Stimulated activated CD8-positive, alpha-beta memory T cell treated with anti-CD3 and anti-CD28 coated beads, Interleukin-4, amount 100 ng/mL, for 24 hours (primary cell): Measurements from ENCODE around the gene ARHGEF16.

Source experiments
- DNase-seq: peaks from one replicate; pipeline ENCODE4 v3.0.0-alpha.2; 2020; ENCODE audit warnings: low read depth

The ARHGEF16 gene

DNA sequence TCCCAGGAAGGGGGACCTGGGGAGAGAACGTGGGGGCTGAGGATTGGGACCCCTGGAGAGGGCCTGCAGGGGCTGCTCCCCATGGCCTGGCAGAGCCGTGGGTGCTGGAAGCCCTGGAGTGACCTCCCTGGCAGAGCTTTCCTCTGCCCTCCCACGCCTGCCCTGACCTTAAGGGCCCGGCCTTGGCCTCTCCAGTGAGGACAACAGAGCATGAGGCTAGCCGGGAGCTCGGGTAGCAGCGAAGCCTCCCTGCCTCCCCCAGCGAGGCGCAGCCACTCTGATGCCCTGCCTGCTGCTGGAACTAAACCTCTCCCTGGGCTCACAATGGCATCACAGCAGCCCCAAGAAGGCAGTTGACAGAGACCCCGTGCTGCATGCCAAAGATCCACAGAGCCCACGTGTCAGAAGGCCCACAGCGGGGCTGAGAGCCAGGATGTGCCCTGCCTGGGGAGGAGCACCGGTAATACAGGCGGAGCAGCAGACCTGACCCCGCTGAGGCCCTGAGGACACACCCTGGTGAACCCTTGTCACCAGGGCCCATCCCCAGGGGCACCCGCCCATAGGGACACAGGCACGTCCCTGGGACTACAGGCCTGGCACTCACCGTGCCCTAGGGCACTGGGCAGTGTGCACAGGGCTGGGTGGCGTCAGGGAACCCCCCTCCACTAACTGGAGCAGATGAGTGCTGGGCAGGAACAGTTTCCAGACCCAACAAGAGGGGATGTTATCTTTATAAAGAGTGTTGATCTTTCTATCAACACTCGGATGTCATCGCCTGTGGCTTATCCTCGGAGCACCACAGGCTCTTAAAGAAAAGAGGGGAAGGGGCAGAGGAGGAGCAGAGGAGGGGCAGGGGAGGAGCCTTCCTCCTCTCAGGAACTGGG is 48.4 kb downstream of the ARHGEF16 start:
- DNase-seq, result no peak

DNA sequence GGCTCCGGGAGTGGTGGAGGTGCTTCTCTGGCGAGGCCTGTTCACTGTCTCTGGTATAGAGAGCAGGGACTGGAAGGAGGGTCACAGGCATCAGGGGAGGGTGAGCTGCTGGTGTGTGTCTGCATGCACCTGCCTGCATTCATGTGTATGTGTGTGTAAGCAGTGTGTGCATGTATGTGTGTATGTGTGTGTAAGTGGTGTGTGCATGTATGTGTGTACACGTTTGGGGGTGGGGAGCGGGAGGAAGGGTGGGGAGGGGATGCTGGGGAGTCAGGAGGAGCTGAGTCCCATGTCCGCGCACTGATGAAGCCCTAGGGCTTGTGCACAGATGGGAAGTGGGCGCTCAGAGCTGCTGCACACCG is 49.0 kb downstream of the ARHGEF16 start:
- no peak for DNase-seq

DNA sequence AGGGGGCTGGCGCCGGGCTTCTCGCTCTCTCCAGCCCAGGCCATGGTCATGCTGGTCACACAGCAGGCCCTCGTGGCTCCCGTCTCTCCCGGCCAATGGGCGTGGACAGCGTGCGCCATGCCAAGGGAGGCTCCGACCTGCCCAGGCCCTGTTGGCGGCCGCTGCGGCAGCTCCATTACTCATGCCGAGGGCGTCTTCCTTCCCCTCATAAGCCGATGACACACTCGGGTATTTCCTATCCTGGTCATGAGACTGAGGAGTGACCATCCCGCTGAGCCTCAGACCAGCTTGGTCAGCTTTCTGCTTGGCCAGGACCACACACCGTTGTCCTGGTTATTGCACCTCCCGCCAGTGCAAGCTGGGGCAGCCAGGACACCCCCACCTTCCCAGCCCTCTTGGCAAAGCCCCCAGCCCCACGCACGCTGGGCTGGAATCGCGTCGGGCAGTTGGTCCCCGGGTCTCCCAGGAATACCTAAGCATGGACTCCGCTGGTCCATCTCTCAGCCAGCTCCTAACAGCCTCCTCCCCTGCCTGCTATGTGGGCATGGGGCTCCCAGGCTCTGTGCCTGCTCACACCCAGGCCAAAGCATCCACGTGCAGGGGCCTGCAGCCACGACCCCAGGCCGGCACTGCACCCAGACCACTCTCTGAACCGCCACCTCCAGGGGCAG is 49.8 kb downstream of the ARHGEF16 start:
- DNase-seq, result no peak

DNA sequence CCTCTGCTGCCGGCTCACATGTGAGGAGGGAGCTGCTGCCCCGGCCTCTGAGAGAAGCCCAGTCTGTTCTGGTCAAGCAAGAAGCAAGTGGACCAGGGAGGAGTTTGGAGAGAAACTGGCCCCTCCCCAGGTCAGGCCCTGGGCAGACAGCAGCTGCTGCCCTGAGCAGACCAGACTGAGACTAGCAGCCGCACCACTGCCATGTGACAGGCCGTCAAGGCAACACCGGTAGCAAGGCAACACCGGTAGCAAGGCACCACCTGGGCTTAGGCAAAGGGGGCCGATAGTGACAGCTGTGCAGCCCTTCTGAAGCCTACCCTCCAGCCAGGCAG is 50.3 kb downstream of the ARHGEF16 start:
- no peak for DNase-seq

DNA sequence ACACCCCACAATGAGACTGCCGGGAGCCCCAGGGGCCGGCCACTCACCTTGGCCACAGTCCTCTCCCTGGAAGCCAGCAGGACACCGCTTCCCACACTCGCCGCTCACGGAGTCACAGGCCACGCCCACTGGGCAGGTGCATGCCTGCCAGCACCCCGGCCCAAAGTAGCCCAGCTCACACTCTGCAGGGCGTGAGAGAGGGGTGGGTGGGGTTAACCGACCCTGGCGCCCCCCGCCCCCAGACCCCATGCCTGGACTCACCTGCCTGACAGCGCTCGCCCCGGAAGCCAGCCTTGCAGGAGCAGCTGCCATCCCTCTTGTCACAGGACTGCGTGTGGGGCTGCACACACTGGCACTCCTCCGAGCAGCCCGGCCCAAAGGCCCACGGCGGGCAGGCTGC is 50.7 kb downstream of the ARHGEF16 start:
- no peak for DNase-seq

DNA sequence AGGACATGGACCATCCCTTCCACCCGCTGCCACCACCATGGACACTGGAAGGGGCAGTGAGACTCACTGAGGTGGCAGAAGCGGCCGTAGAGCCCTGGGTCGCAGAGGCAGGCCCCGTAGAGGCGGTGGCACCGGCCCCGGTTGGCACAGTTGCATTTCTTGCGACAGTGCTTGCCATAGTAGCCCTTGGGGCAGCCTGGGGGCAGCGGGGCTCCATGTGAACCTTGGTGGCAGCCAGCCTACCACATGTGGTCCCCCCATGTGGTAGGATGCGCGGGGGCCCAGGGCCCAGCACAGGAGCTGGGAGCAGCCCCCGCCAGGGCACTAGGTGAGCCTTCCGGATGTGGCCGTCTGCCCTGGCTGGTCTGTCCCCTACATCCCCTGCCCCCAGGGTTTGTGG is 51.6 kb downstream of the ARHGEF16 start:
- no peak for DNase-seq

DNA sequence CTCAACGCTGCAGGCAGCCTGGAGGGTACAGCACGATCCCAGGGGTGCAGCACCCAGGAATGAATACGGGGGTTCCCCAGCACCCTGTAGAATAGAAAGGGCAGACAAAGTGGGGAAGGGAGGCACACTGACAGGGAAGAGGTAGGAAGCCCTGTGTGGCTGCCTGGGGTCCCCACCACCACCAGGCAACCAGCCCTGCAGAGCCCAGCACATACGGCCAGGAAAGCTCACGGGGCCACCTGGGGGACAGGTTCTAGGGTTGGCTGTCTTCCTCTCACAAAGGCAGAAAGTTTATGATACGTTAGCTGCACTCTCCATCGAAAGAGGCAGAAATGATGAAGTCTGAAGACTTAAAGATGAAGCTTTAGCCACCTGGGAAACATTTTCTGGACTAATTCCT is 52.5 kb downstream of the ARHGEF16 start:
- DNase-seq, result no peak

DNA sequence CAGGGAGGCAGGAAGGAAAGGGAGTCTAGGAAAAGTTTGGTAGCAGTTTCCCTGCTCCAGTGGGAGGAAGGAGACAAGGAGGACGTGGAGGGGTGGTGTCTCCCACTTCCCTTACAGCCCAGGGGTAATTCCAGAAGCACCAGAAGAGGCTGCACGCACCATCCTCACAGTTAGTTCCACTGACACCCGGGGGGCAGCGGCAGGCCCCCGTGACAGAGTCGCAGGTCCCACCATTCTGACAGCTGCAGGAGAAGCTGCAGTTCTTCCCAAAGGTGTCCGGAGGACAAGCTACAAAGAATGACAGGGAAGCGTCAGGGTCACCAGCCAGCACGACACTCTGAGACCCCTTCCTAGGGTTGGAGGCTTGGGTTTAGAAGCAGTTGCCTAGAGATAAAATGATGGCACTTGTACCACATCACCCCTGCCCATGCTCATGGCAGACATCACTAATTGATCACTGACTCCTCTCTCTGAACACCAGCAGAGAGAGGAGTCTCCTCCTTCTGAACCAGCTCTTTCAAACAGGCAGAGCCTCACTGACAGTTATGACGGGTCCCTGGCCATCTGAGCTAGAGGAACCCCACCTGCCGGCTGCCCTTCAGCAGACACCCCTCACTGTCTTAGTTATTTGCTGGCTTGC is 53.3 kb downstream of the ARHGEF16 start:
- no peak for DNase-seq

DNA sequence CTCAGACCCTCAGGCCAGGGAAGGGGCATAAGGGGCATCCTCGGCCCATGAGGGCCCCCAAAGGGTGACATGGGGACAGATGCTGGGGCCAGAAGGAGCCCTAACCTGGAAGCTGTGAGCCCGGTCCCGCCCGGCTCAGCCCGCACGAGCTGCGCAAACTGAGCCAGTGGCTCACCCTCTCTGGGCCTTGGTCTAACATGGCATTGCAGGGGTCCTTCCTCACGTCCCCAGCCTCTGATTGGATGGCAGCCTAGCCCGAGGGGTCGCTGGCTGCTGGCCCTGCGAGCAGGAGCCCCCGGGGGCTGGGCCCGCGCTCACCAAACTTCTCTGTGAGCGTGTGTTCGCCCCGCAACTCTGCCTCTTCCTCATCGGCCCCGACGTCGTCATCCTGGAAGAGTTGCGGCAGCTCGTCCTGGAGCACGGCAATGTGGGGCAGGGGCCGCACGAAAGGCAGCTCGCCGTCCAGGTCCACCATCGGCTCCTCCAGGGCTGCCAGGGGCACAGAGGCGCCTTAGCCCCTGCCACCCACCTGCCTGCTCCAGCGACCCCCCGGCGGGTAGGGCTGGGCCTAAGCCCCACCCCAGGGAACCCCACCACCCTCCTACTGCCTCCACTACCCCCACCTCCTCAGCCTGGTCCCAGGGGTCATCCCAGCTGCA is 54.4 kb downstream of the ARHGEF16 start:
- DNase-seq, result no peak

DNA sequence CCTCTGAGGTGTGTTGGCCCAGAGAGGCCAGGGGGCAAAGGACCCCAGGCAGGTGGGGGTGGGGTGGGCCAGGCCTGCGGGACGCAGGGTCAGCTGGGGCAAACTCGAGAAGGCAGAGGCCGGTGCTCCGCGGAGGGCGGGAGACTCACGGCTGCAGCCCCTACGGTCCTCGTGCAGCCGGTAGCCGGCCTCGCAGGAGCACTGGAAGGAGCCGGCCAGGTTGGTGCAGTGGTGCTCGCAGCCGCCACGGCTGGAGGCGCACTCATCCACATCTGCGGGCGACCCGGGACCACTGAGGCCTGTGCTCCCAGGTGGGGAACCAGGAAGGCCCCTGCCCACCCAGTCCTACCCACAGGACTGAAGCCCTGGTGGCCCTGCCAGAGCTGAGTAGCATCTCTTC is 55.3 kb downstream of the ARHGEF16 start:
- no peak for DNase-seq

DNA sequence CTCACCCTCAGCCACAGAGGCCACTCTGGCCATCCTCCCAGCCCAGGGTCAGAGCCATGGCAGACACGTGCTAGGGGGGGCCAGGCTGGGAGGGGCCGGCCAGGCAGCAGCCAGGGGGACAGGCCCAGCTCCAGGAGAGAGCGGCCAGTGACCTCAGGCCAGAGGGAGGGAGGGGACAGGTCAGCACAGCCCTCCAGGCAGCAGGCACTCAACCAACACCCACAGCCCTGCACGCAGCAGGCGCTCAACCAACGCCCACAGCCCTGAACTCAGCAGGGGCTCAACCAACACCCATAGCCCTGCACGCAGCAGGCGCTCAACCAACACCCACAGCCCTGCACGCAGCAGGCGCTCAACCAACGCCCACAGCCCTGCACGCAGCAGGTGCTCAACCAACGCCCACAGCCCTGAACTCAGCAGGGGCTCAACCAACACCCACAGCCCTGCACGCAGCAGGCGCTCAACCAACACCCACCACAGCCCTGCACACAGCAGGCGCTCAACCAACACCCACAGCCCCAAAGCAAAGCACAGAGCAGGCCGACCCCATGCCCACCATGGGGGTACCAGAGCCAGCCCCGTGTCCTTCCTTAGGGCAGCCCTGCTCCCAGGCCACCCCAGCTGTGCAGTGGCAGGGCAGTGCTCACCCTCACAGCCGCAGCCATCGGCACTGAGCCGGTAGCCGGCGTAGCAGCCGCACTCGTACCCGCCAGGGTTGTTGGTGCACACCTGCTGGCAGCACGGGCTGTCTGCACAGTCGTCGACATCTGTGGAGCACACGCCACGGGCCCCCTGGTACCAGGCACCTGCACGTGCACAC is 55.9 kb downstream of the ARHGEF16 start:
- no peak for DNase-seq

DNA sequence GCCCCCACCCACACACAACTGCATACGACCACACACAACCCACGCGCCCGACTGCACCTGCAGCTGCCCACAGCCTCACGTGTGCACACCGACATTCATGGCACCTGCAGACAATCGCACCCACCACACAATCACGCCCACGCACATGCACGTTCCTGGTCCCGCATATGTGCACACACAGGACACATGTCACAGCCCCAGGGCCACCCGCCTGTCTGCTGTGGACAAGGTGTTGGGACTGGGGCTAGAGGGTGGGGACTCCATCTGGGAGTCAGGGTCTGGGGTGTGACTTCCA is 56.4 kb downstream of the ARHGEF16 start:
- DNase-seq, result no peak

DNA sequence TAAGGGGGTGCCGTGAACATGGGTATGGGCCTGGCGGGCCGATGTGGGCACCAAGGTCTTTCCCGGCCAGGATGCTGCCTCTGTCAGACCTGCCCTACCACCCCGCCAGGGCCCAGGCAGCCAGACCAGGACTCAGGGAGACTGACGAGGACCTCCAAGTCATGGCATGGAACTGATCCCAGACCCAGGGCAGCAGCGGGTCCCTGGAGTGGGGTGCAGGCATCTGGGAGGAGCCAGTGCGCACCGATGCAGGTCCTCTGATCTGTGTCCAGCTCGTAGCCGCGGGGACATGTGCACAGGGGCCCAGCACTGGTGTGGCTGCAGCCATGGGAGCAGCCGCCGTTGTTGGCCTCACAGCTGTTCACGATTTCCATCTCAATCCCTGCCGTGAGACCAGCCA is 56.8 kb downstream of the ARHGEF16 start:
- no peak for DNase-seq

DNA sequence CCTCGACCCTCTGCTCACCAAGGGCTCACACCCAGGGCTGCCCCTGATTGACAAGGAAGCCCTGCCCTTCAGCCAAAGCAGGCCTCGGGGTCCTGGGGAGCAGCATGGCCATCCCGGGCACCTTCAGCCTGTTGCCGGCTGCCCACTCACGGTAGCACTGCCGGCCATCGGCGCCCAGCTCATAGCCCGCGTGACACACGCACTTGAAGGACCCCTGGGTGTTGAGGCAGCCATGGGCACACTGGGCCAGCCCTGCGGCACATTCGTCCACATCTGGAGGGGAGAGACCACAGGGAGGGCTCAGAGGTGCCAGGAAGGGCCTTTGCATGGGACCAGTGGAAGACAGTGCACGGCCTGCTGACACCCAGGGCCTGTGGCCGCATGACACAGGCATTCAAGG is 57.4 kb downstream of the ARHGEF16 start:
- DNase-seq, result no peak

DNA sequence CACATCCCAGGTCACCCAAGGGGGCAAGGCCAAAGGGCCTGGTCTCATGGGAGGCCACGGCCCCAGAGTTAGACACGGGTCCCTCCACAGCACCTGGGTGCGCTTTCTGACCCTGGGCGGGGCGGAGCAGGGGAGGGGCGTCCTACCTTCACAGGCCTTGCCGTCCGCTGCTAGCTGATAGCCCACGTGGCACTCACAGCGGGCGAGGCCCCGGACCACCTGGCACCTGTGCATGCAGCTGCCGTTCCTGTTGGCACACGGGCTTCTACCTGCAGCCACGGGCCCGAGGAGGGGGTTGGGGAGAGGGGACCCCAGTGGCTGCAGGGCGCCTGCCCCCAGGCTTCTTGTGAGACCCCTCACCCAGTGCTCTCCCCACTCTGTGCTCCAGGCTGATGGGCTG is 59.9 kb downstream of the ARHGEF16 start:
- DNase-seq, result no peak

DNA sequence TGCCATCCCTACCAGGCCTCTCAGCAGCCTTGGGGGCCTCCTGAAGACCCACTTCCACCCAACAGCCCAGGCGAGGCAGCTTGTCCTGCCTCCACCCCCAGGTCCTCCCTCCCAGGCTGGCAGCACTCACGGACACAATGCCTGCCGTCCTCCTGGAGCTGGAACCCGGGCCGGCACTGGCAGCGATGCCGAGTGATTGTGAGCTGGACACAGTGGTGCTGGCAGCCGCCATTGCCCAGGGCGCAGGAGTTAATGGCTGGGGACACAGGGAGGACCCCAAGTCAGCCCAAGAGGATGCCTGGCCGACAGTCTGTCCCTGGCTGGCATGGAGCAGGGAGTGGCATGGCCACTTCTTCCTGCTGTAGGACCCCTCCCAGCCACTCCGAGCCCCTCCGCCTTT is 60.8 kb downstream of the ARHGEF16 start:
- no peak for DNase-seq

DNA sequence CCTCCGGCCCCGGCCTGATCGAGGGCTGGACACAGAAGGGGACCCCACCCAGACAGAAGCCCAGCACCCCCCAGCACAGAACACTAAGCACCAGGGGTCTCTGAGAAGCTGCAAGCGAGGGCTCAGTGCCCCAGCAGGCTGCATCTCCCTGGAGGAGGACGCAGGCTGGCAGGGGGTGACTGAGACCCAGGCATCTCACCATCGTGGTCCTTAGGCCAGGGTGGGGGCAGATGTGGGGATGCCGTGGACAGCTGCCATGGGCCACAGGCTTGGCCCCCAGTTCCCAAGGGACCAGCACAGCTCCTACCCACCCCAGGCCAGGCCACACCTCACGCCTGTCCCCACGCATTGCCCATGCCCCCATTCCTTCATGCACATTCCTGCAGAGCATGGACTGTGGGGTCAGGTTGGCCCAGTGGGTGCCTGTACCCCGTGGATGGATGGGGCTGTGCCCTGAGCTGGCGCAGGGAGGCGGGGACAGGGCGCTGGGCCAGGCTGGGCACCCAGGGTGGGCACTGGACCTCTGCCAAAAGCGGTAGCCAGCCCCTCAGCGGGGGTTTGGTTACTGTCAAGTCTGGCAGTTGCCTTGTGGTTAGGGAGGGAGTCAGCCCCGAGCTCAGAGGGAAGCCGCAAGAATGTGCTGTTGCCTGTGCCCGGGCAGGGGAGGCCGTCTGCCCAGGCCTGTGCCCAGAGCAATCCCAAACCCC is 61.5 kb downstream of the ARHGEF16 start:
- DNase-seq, result no peak

DNA sequence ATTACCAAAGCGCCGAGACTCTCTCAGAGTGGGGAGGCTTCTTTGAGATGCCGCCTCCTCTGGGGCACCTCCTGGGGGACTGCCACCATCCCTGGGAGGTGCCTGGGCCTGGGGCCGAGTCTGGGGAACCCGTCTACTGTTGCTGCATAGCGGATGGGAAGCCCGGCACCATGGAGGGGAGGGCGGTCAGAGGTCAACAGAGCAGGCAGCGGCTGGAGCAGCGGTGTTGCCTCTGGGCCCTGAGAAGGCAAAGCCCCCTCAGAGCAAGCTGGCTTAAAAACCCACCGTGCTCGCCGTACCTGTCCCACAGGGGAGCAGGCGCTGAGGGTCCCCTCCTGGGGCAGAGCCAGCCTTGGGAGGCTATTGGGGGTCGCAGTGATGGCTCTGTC is 62.0 kb downstream of the ARHGEF16 start:
- no peak for DNase-seq

DNA sequence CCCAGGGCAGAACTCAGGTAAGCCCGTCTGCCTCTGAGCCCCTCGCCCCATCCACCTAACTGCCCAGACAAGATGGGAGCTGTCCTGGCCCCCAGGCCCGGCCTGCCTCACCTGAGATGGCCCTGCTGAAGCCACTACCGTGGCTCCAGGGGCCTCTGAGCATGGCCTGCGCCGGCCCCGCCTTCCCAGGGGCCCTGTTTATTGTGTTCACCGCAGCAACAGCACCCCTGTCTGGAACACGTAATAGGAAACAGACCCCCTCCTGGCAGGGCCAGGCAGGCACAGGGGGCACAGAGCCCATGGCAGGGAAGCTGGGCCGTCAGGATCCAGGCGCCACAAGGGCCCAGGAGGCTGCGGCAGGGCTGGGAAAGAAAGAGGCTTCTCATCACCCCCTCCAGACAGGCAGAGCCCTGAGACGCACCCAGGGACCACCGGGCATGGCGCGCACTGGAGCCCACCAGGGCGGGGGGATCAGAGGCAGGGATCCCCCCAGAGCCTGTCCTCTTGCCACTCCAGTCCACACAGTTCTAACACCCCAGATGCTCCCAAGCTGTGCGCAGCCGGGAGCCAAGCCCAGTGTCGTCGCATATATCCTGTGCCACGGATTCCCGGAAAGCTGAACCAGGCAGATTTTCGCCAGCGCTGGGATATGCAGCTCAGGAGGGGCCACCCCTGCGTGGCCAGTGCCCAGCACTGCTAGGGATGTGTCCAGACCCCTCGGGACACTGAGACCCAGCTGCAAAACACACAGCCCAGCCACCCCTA is 62.6 kb downstream of the ARHGEF16 start:
- DNase-seq, result no peak

DNA sequence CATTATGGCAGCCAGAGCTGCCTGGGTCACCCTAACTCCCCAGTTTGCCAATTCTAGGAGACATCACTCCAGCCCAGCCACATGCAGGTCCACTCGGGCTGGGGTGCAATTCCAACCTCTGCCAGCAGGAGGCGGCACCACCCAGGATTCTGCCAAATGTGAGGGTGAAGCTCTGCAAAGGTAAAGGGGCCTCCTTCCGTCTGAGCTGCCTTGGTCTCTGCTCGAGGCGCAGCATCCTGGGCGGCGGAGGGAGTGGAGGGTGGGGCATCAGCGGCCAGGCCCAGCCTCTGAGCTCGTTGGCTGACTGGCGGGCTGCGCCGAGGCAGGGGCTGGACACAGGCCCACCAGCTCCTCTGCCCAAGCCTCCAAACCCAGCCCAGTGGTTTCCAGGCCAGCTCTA is 63.8 kb downstream of the ARHGEF16 start:
- no peak for DNase-seq

DNA sequence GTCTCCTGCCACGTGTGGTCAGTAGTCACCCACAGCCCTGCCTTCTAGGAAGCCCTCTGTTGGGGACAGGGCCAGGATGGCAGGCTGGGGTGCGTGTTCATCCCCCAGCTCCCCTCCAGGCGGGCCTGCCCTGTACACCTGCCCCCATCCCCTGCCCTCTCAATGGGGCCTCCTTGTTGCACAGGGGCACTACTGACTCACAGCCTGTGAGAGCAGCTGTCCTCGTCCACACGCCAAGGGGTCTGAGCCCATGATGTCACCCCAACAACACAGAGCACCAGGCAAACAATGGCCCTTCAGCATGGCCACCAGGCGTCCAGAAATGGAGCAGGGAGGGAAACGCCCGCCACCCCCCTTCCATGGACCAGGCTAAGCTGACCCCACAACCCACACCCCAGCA is 64.3 kb downstream of the ARHGEF16 start:
- no peak for DNase-seq
